ENCODE measurements around the gene WDR31. TPM values are rescaled to one million over a fixed set of nuclear protein-coding genes. Genes with fewer than 3 reads are reported as not detected.
A peak's percentile ranks its signal among the peaks of the same experiment; 100 is the strongest.
"Not testable (repeated sequence)": the region's sequence is repeated elsewhere in the genome, so short reads cannot be mapped to it uniquely, and the experiment has no call there.

WDR31 gene
- total and polyA plus RNA-seq, 11 donors = 7.0 to 22.4 (median 13.6) TPM

DNA sequence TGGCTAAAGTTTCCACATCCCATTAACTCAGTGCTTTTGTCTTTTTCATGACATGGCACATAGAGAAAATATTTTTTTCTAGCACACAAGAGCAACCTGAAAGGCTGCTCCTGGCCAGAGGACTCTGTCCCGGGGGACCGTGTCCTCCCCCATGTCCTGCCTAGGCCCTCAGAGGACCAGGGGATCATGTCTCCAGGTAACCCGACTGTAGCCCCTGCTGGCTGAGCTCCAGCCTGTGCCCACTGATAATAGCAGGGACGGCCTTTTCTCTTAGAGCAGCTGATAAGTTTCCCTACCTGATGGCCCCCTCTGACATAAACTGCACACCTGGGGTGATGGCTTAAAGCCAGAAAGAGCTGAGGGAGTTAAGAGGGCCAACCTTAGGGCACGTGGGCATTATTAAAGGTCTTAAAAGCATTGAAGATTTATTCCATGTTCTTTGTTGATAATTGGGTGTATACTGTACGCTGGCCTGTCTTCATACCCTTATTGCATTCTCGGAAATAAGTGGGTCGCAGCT is 30.8 kb upstream of the WDR31 start:
- Histone ChIP-seq H3K36me3 (peaks cover 0 to 29% (median 15%) of the 10 kb centered on the region in 9 donors), H3K4me1 (peaks cover 0 to 14% (median 4%) of the 10 kb centered on the region in 12 donors), H3K27me3 (no peaks in the 10 kb centered on the region), H3K4me3 (no peak overlapping the region), H3K27ac (no peak overlapping the region), H3K9me3 (no peaks in the 10 kb centered on the region)
- DNase-seq = no peak
- TF ChIP-seq, protein P1, sequence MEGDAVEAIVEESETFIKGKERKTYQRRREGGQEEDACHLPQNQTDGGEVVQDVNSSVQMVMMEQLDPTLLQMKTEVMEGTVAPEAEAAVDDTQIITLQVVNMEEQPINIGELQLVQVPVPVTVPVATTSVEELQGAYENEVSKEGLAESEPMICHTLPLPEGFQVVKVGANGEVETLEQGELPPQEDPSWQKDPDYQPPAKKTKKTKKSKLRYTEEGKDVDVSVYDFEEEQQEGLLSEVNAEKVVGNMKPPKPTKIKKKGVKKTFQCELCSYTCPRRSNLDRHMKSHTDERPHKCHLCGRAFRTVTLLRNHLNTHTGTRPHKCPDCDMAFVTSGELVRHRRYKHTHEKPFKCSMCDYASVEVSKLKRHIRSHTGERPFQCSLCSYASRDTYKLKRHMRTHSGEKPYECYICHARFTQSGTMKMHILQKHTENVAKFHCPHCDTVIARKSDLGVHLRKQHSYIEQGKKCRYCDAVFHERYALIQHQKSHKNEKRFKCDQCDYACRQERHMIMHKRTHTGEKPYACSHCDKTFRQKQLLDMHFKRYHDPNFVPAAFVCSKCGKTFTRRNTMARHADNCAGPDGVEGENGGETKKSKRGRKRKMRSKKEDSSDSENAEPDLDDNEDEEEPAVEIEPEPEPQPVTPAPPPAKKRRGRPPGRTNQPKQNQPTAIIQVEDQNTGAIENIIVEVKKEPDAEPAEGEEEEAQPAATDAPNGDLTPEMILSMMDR (IDR thresholded peaks at IDR 0.05) = no peak
- no peak for TF ChIP-seq POLR2A (IDR thresholded peaks at IDR 0.05)
- intact Hi-C loops (cut with DNase I) = no loop called here
- WGBS, 4 donors = 72 to 81% (median 80%) methylated on average over 8 of the region's 8 CpGs
- no peak for ATAC-seq

DNA sequence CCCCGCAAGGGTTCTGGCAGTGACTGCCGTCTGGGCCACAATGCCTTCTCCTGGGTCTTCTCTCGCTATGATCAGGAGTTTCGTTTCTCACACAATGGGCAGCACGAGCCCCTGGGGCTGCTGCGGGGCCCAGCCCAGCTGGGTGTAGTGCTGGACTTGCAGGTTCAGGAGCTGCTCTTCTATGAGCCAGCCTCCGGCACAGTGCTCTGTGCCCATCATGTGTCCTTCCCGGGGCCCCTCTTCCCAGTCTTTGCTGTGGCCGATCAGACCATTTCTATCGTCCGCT is 29.7 kb upstream of the WDR31 start:
- ATAC-seq (no peak), DNase-seq (no peak)
- H3K27ac ChIP-seq = no peak overlapping the region
- WGBS, 4 donors = 80 to 89% (median 83%) methylated on average over 10 to 11 of the region's 11 CpGs
- H3K4me1 ChIP-seq = peaks cover 0 to 12% (median 0%) of the 10 kb centered on the region in 12 donors
- H3K36me3 ChIP-seq = peaks cover 0 to 22% (median 15%) of the 10 kb centered on the region in 9 donors
- no peak for TF ChIP-seq POLR2A (IDR thresholded peaks at IDR 0.05)
- TF ChIP-seq, protein P1 (IDR thresholded peaks at IDR 0.05) = no peak
- no peaks in the 10 kb centered on the region for H3K9me3 ChIP-seq
- no peaks in the 10 kb centered on the region for H3K27me3 ChIP-seq
- H3K4me3 ChIP-seq = no peak overlapping the region
- intact Hi-C loops (cut with DNase I) = loop anchor here in 1 of 10 donors (5.0 kb wide), 1 partner anchor 47 kb away; no protein-coding TSS in a partner anchor

DNA sequence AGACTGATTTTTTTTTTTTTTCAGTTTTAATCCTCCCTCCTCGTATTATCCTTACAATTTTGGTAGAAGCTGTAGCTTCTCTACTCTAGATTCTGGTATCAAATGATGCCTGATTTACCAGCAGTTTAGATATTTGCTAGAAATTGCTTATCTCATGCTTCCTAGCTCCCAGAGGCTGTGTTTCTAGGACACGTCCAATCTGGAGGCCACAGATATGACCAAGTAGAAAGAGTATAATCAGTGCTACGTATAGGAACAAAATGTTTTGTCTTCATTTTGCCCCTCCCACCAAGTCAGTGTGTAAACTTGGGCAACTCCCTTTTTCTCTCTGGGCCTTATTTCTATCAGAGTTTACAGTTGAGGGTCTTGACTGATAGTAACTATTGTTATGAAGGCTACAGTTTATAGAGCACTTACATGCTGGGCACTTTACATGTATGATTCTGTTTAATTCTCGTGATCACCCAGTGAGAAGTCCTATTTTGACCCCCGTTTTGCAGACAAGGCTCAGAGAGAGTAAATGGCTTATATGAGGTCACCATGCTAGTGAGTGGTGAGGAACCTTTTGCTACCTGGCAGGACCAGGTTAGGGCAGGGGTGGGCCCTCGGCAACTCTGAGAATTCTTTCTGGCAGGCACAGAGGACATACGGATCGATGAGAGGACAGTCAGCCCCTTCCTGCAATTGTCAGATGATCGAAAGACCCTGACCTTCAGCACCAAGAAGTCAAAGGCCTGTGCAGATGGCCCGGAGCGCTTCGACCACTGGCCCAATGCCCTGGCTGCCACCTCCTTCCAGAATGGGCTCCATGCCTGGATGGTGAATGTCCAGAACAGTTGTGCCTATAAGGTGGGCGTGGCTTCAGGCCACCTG is 29.1 kb upstream of the WDR31 start:
- intact Hi-C loops (cut with DNase I) = loop anchor here in 1 of 10 donors (5.0 kb wide), 1 partner anchor 47 kb away; no protein-coding TSS in a partner anchor
- DNase-seq (peak in 1 of 5 donors; percentile 41), ATAC-seq (peak in 3 of 4 donors; percentile 48 to 60 (median 55))
- Histone ChIP-seq H3K36me3 (peaks cover 0 to 17% (median 12%) of the 10 kb centered on the region in 9 donors), H3K9me3 (no peaks in the 10 kb centered on the region), H3K27ac (no peak overlapping the region), H3K4me3 (no peak overlapping the region), H3K4me1 (peaks cover 0 to 13% (median 0%) of the 10 kb centered on the region in 12 donors), H3K27me3 (no peaks in the 10 kb centered on the region)
- no peak for TF ChIP-seq POLR2A (IDR thresholded peaks at IDR 0.05)
- TF ChIP-seq, protein P1 (IDR thresholded peaks at IDR 0.05) = no peak
- WGBS, 4 donors = 64 to 71% (median 67%) methylated on average over 9 to 13 of the region's 13 CpGs

DNA sequence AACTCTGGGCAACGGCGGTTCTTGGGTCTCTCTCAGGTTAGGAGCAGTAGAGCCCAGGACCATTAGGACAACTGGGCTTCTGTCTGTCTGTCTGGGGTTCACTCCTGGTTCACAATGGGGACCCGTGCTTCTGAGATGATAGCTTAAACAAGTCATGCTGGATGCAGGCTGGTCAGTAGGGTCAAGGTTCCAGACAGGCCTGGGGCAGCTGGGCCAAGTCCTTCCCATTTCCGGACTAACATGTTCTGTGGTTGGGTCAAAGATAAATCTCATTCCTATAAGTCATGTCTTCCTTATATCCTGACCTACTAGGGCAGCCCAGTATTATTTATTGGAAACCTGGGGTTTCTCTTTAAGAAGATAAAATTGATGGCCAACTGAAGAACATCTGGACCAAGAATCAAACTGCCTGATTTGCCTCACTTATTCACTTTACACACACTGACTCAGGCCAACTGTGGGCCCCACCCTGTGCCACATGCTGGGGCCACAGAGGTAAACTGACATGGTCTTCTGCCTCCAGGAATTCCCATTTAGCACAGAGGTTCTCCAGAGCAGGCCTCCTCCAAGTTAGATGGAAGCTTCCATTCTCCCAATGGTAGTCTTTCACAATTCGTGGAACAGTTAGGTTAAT is 28.4 kb upstream of the WDR31 start:
- 91 to 98% (median 94%) methylated on average over 5 of the region's 5 CpGs for WGBS, 4 donors
- TF ChIP-seq, protein P1 (IDR thresholded peaks at IDR 0.05) = no peak
- TF ChIP-seq POLR2A (IDR thresholded peaks at IDR 0.05) = no peak
- ATAC-seq (no peak), DNase-seq (no peak)
- Histone ChIP-seq H3K36me3 (peaks cover 0 to 9% (median 4%) of the 10 kb centered on the region in 9 donors), H3K4me3 (no peak overlapping the region), H3K9me3 (no peaks in the 10 kb centered on the region), H3K27ac (no peak overlapping the region), H3K4me1 (peaks cover 0 to 13% (median 0%) of the 10 kb centered on the region in 12 donors), H3K27me3 (no peaks in the 10 kb centered on the region)
- intact Hi-C loops (cut with DNase I) = loop anchor here in 1 of 10 donors (5.0 kb wide), 1 partner anchor 46 kb away; no protein-coding TSS in a partner anchor

DNA sequence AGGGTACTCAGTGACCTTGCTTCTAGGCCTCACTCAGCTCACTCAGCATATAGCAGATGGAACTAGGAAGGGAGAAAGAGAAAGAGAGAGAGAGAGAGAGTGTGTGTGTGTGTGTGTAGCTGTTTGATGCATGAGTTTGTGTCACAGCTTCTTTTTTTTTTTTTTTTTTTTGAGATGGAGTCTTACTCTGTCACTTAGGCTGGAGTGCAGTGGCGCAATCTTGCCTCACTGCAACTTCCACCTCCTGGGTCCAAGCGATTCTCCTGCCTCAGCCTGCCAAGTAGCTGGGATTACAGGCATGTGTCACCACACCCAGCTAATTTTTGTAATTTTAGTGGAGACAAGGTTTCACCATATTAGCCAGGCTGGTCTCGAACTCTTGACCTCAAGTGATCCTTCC is 25.6 kb upstream of the WDR31 start:
- H3K4me3 ChIP-seq, H3K27me3 ChIP-seq, ATAC-seq, H3K9me3 ChIP-seq, DNase-seq, H3K27ac ChIP-seq, H3K36me3 ChIP-seq: not testable (repeated sequence)
- intact Hi-C loops (cut with DNase I) = loop anchor here in 1 of 10 donors (5.0 kb wide), 1 partner anchor 43 kb away; no protein-coding TSS in a partner anchor
- WGBS, 4 donors = 85 to 98% (median 93%) methylated on average over 3 of the region's 3 CpGs
- peaks cover 0 to 13% (median 0%) of the 10 kb centered on the region in 12 donors for H3K4me1 ChIP-seq
